SKM-1 treated with dmso at 0.1 percent for 144 hours (cell line): ENCODE measurements around the gene AMACR.
A peak's percentile ranks its signal among the peaks of the same experiment; 100 is the strongest.

Experiments
- DNase-seq: peaks from one replicate; lab custom pipeline; 2025; ENCODE audit not compliant: unreplicated experiment; lab: John Stamatoyannopoulos, UW

The AMACR gene

DNA sequence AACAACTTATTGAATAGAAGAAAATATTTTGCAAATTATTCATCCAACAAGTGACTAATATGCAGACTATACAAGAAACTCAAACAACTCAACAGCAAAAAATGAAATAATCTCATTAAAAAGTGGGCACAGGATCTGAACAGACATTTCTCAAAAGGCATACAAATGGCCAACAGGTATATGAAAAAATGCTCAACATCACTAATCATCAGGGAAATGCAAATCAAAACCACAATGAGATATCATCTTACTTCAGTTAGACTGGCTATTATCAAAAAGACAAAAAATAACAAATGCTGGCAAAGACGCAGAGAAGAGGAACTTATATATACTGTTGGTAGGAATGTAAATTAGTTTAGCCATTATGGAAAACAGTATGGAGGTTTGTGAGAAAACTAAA lies 1.8 kb upstream of the AMACR start:
- no peak for DNase-seq

DNA sequence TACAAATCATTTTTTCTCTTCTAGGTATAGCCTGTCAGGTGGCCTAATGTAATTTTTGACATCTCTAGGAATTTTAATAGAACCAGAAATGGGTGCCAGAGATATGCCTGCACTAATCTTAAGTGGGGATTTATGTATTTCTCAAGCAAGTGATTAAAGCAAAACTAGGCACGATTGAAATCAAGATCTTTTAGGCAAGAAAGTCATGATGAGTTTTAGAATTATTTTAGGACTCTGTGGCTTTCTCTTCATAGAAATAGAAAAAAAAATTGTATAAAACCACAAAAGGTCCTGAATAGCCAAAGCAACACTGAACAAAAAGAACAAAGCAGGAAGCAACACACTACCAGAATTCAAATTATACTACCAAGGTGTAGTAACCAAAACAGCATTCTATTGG lies 952 bp upstream of the AMACR start:
- DNase-seq, result no peak

- no peak for DNase-seq
Observed at GRCh38 chr5:34007201-34007620, 639 bp downstream of the AMACR start.

GRCh38 chr5:34005681-34006080 lies 2.2 kb downstream of the AMACR start:
- DNase-seq, result no peak

DNA sequence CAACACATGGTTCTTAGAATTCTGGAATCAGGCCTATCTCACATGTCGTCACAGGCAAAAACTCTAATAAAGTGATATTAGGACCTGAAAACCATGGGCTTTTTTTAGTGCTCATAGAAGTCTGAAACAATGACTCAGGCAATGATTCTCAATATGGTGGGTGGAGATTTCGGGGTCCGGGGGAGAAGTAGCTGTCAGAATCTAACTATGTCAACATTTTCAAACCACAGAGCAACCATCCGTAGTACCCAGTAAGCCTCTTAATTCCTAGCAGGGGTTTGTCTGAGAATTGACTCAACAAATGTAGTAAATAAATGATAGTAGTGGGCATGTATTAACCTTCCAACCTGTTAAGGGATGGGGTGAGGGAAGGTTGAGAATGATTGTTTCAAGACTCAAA lies 2.6 kb downstream of the AMACR start:
- no peak for DNase-seq

DNA sequence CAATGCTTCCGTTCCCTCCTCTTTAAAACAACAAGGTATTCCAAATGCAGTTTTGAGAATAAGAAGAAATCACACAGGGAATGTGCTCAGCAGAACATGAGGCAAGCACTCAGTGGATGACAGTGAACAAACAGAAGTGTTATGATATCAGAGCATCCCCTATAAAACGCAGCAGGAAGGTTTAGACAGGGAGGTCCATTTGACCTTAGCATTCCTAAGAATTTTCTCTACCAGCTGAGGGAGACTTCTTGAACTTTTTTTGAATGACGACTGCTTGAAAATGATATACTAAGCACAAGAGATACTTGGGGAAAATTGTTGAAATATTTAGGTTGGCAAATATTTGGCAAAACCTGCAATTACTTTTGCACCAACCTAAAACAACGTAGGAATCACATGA lies 3.9 kb downstream of the AMACR start:
- no peak for DNase-seq

DNA sequence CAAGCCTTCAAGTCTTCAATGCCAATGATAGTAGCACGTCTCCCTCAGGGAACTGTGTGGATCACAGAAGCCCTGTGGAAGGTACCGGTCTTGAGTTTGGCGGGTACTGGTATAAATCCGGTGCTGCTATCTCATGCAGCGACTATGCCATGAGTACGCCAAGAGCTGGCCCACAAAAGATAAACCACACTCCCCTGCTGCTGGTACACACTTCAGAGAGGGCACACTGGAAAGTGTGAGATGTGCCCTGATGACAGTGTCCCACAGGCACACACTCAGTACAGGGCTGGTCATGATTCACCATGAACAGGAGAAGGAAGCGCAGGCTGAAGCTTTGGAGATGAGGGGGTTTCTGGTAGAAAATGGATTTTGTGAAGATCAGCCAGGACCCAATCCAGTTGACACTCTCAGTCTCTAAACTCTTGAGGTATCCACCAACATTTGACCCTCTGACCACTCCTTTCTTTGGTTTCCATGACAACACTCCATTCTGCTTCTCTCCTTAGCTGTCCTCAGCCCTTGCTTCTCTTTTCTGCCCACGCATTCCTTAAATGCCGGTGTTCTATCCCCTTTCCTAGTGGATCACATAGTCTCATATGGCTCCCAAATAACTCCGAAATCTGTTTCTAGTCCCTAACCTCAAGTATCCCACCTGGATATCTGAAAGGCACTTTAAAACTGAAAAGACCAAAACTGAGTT lies 5.1 kb downstream of the AMACR start:
- DNase-seq, result no peak

DNA sequence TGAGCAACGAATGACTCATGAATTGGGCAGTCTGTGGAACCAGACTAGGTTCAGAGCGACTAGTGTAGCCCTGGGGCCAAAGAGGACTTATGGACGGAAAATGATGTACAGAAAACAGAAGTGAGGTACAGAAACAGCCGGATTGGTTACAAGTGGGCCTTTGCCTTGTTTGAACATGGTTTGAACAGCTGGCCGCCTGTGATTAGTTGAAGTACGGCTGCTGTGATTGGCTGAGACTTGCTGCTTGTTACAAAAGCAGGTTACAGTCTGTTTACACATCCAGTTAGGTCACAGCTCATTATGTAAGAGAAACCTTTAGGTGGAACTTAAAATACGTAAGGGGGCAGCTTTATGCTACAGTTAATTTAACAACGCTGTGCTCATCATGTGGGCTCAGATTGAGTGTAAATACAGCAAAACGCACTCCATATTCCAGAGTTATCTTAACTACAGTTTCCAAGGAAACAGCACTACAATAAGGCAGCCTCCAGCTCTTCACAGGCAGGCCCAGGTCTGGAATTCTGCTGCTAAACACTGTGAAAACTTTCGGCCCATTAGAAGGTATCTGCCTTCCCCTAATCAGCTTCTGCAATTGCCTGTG lies 6.5 kb downstream of the AMACR start:
- no peak for DNase-seq

DNA sequence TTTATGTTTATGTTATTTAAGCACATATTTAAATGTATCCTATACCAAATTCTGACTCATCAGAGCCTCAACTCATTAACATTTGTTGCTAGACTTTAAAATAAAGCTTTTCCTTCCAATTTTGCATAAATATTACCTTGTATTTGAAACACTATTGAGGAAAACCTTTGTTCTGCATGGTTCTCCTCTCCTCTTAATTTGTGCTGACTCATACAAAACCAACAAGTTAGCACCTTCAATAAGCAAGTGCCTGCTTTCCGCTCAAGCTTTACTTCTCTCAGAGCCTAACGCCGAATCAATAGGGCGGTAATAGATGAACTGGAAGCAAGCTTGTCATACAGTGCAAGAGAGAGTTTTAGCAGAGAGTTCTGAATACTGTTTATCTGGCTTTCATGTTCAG lies 7.9 kb downstream of the AMACR start:
- no peak for DNase-seq

GRCh38 chr5:33997331-33997983 lies 10.4 kb downstream of the AMACR start:
- DNase-seq, result peak; percentile 54

GRCh38 chr5:33995865-33996264 lies 12.0 kb downstream of the AMACR start:
- DNase-seq, result peak; percentile 36

- no peak for DNase-seq
Observed at GRCh38 chr5:33994845-33995244, 13.0 kb downstream of the AMACR start.

DNA sequence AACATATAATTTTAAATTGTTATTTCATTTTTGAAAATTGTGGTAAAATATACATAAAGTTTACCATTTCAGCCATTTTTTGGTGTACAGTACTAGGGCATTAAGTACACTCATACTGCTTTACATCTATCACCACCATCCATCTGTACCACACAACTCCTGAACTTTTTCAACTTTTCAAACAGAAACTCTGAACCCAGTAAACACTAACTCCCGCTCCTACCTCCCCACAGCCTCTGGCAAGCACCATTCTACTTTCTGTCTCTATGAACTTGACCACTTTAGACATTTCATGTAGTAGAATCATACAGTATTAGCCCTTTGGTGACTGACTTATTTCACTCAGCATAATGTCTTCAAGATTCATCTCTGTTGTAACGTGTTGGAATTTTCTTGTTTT lies 15.0 kb downstream of the AMACR start:
- DNase-seq, result no peak

GRCh38 chr5:33985447-33985846 lies 22.4 kb downstream of the AMACR start:
- no peak for DNase-seq

DNA sequence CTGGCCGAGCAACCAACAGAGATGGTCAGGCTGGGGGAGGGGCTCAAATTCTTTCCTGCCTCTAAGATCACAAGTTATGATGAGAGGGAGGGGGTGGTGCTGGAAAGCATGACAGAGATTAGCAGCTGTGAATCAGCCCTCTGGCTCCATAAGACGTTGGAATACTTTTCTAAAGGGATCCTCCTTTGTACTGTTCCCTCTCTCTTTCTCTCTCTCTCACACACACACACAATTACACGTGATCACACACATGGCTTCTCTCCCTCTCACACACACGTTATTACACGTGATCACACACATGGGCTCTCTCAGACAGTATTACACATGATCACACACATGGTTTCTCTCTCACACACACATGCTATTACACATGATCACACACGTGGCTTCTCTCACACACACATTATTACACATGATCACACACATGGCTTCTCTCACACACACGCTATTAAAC lies 23.2 kb downstream of the AMACR start, which contains the start of gene SLC45A2:
SLC45A2 (minus strand) TSS at position 23 of the 454 bp plus-strand sequence. CDS start 110 bp downstream, outside the sequence.
- no peak for DNase-seq

- DNase-seq, result no peak
Observed at GRCh38 chr5:33984178-33984577, 23.7 kb downstream of the AMACR start.

GRCh38 chr5:33981408-33982162 lies 26.3 kb downstream of the AMACR start:
- DNase-seq, result no peak

GRCh38 chr5:33980030-33980429 lies 27.8 kb downstream of the AMACR start:
- DNase-seq, result no peak

DNA sequence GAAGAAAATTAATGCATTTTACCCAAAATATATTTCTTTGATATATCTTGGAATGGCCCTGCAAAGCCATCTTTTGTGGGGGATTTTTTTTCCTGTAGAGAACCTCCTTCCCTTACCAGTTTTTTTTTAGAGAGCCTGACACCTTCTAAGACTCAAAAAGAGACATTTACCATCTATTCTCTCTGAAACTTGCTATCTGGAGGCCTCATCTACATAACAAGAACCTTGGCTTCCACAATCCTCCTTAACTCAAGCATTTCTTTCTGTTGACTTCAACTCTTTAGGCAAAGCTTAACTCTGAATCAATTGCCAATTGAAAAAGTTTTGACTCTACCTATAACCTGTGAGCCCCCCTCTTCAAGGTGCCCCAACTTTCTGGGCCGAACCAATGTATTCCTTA lies 29.5 kb downstream of the AMACR start:
- no peak for DNase-seq

GRCh38 chr5:33976307-33976706 lies 31.5 kb downstream of the AMACR start:
- DNase-seq, result no peak

- no peak for DNase-seq
Observed at GRCh38 chr5:33975852-33976251, 32.0 kb downstream of the AMACR start.

DNA sequence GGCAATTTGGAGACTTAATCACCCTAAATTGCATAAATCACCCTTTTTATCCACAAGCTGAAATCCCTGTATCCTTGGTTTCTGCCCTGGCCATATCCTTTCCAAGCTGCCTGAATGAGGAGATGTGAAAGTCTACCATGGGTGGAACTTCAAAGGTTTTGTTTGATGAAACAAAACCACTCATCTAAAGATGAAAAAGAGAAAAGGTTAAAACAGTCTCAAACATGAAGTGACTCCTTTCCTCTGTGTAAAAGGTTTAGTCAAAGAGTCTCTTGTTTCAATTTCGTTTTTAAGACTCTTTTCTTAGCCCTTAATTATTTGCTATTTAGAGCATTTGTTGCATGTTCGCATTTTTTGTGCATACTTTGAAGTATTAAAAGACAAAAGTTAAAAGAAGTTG lies 34.6 kb downstream of the AMACR start:
- no peak for DNase-seq
